SKM-1 treated with dmso at 0.1 percent for 144 hours (cell line): ENCODE data around the gene FAM227B.
"Not testable (repeated sequence)": the region's sequence is repeated elsewhere in the genome, so short reads cannot be mapped to it uniquely, and the experiment has no call there.

Experiments
- DNase-seq: peaks from one replicate; lab custom pipeline; 2025; ENCODE audit not compliant: unreplicated experiment; lab: John Stamatoyannopoulos, UW

FAM227B gene

GRCh38 chr15:49619226-49619625, 1.4 kb downstream of the FAM227B start:
- no peak for DNase-seq

DNA sequence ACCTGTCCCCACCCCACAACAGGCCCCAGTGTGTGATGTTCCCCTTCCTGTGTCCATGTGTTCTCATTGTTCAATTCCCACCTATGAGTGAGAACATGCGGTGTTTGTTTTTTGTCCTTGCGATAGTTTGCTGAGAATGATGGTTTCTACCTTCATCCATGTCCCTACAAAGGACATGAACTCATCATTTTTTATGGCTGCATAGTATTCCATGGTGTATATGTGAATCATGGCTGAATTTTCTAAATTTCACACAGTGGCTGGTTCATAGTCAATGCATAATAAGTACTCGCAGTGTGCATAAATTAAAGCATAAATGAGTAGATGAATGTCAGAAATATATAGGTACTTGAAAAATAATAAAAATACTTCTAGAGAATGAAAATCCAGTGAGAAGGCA, 8.4 kb downstream of the FAM227B start:
- DNase-seq = not testable (repeated sequence)

- no peak for DNase-seq
Observed at GRCh38 chr15:49610157-49610918, 10.3 kb downstream of the FAM227B start.

DNA sequence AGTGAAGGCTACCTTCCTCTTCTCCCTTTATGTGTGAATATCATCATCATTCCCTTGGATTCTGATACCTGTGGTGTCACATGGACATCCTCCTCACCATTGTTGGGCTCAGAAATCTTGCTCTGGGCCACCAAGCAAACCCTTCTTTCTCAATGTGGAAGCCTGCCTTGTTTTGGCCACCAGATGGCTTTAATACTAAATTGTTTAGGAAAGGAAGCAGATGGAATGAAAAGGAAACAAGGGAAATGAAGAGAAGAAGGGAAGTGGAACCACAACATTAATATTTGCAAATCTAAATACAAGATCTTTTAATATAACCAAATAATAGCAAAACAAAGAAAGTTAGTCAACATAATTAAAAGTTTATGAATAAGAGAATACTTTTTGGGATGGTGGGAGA, 14.0 kb downstream of the FAM227B start:
- DNase-seq = no peak

DNA sequence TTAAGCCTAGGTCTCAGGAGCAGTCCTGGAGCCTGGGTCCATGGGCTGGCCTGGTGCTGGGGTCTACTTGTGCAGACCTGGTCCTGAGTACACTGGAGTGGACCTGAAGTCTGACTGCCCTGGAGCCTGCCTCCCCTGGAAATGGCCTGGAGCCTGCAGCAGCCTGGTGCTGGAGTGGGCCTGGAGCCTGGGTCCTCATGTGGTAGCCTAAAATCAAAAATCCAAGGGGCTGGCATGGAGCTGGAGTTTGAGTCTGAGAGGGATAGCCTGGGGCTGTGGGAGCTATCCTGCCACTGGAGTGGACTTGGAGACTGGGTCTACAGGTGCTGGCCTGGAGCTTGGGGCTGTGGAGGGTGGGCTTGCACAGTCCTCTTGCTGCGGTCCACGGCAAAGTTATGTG, 15.0 kb downstream of the FAM227B start:
- no peak for DNase-seq

DNA sequence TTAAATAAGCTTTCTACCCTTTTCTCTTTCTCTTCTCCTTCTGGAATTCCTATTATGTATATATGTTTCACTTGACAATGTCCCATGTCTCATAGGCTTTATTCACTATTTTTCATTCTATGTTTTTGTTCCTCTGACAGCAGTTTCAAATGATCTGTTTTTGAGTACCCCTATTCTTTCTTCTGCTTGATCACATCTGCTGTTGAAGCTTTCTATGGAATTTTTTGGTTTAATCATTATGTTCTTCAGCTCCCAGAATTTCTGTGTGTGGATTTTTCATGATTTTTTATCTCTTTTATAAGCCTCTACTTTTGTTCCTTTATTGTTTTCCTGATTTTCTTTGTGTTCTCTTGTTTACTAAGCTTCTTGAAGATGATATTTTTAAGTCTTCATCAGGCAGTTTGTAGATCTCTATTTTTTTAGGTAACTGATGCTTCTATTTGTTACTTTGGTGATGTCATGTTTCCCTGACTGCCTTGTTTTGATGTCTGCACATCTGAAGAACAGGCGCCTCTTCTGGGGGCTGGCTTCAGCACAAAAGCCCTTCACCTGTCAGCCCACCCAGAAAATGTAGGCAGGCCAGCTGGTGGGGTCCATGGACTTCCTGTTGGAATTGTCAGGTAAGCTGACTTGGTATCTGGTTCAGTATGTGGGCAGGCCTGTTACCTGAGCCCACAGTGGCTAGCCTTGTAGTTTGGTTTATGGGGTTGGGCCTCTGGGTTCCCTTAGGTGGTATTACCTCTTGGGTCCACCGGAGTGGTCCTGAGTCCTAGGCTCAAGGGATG, 15.8 kb downstream of the FAM227B start:
- no peak for DNase-seq

DNA sequence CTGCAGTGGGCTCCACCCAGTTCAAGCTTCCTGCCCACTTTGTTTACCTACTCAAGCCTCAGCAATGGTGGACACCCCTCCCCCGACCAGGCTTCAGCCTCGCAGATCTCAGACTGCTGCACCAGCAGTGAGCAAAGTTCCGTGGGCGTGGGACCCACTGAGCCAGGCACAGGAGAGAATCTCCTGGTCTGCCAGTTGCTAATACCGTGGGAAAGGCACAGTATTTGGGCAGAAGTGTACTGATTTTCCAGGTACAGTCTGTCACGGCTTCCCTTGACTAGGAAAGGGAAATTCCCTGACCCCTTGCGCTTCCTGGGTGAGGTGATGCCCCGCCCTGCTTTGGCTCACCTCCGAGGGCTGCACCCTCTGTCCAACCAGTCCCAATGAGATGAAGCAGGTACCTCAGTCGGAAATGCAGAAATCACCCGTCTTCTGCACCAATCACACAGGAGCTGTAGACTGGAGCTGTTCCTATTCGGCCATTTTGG, 27.7 kb downstream of the FAM227B start:
- not testable (repeated sequence) for DNase-seq

- no peak for DNase-seq
Observed at GRCh38 chr15:49589030-49589429, 31.6 kb downstream of the FAM227B start.

DNA sequence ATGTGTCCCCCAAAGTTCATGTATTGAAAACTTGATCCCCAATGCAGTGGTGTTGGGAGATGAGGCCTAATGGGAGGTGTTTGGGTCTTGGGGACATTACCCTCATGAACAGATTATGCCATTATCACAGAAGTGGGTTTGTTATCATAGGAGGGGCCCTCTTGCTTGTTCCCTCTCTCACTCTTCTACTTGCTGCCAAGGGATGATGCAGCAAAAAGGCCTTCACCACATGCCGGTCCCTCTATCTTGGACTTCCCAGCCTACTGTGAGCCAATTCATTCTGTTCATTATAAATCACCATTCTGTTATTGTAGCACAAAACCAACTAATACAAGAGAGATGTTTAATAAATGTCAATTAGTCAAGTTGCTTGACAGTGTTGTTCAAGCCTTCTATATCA, 47.2 kb downstream of the FAM227B start:
- no peak for DNase-seq

DNA sequence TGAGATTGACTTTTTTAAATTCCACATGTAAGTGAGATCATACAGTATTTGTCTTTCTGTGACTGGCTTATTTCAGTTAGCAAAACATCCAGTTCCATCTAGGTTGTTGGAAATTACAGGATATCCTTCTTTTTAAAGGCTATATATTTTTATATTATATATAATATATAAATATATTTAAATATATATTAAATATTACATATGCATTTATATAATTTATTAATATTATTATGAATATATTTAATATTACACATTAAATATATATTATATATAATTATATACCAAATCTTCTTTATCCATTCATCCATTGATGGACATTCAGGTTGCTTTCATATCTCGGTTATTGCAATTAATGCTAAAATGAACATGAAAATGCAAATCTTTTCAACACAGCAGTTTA, 49.9 kb downstream of the FAM227B start:
- DNase-seq = no peak

DNA sequence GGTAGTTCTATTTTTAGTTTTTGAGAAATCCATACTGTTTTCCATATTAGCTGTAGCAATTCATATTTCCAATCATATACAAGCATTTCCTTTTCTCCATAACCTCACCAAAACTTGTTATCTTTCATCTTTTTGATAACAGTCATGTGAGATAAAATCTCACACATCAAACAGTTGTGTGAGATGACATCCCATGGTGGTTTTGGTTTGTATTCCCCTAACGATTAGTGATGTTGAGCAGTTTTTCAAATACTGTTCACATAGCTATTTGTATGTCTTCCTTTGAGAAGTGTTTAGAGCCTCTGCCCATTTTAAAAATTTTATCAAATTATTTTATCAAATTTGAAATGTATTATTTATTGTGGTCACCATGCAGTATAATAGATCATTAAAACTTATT, 50.4 kb downstream of the FAM227B start:
- no peak for DNase-seq

DNA sequence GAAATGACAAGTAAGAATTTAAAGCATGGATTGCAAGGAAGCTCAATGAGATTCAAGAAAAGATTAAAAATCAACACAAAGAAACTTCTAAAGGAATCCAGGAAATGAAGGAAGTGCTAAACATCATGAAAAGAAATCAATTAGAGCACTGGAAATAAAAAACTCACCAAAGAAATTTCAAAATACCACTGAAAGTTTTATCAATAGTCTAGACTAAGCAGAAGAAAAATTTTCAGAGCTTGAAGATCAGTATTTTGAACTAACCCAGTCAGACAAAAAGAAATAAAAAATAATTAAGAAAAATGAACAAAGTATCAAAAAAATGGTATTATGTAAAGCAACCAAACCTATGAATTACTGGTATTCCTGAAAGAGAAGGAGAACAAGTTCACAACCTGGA, 60.6 kb downstream of the FAM227B start:
- DNase-seq = no peak

- no peak for DNase-seq
Observed at GRCh38 chr15:49558929-49559328, 61.7 kb downstream of the FAM227B start.

DNA sequence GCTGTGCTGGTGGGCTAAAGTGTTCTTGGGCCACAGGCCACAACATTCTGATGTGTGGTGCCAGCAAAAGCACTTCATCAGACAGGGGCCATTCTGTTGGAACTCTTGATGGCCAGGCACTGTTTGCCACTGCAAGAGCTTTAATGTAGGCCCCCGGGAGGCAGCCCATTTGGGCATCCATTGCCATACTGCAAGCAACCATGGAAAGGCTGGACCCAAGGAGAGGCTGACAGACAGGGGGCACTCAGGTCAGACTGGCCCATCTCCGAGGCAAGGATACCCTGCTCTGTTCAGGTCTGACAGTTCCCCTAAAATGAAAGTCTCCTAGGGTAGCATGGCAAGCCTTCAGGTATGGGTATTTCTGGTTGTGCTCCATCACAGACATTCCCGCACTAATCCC, 64.2 kb downstream of the FAM227B start:
- DNase-seq = no peak

- not testable (repeated sequence) for DNase-seq
Observed at GRCh38 chr15:49550342-49550741, 70.3 kb downstream of the FAM227B start.

DNA sequence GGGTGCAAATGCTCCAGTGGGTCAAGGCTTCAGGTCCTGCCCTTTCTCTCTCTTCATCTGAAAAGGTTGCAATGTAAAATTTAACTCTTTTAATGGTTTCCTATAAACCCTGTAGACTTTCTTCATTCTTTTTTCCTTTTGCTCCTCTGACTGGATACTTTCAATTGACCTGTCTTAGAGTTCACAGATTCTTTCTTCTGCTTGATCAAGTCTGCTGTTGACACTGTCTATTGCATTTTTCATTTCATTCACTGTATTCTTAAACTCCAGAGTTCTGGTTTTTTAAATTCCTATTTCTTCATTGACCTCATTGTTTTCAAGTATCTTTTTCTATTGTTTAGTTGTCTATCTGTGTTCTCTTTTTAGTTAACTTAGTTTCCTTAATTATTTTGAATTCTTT, 82.1 kb downstream of the FAM227B start:
- no peak for DNase-seq

DNA sequence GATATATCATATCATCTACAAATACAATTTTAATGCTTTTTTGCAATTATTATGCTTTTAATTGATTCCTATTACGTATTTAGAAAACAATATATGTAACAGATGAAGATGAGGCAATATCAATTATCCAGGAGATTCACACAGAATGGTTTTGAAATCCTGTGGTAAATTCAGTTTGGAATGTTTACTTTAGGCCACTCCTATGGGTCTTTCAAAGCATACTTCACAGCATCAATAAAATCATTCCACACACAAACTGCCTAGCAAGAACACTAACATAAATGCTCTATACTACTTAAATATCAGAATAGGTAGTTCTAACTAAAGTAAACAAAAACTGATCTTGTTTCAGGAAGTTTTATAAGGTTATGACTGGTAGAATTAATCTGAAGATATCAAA, 90.5 kb downstream of the FAM227B start:
- no peak for DNase-seq

GRCh38 chr15:49528289-49528688, 92.3 kb downstream of the FAM227B start:
- DNase-seq = no peak

- DNase-seq = no peak
Observed at GRCh38 chr15:49521802-49522201, 98.8 kb downstream of the FAM227B start.

- DNase-seq = not testable (repeated sequence)
Observed at GRCh38 chr15:49512739-49513138, 107.9 kb downstream of the FAM227B start.

- DNase-seq = no peak
Observed at GRCh38 chr15:49507261-49507660, 113.4 kb downstream of the FAM227B start.

GRCh38 chr15:49506341-49506740, 114.3 kb downstream of the FAM227B start:
- no peak for DNase-seq
